NK-92 (cell line): ENCODE measurements around the gene C9orf40.
A peak's percentile ranks its signal among the peaks of the same experiment; 100 is the strongest.

ENCODE experiments used
- DNase-seq: peaks from one replicate; lab custom pipeline; 2025; ENCODE audit not compliant: unreplicated experiment; lab: John Stamatoyannopoulos, UW

Gene C9orf40

GRCh38 chr9:74952201-74953151 is at the start of gene C9orf40:
Gene C9orf40, minus strand, starts transcription at chr9:74952912. Its CDS starts 301 bp downstream, at chr9:74952611.
- DNase-seq = peak; percentile 32

- no peak for DNase-seq
These were observed 49.2 kb upstream of the C9orf40 start for GRCh38 chr9:75001719-75002421.

- no peak for DNase-seq
These were observed 48.1 kb upstream of the C9orf40 start for GRCh38 chr9:75000835-75001234.

GRCh38 chr9:74985041-74985440 is 32.3 kb upstream of the C9orf40 start:
- DNase-seq = no peak

- DNase-seq = no peak
These were observed 31.0 kb upstream of the C9orf40 start for GRCh38 chr9:74983709-74984108.

GRCh38 chr9:74979844-74980243 is 27.1 kb upstream of the C9orf40 start:
- no peak for DNase-seq

GRCh38 chr9:74977287-74977686 is 24.6 kb upstream of the C9orf40 start:
- DNase-seq = no peak

GRCh38 chr9:74975538-74975937 is 22.8 kb upstream of the C9orf40 start:
- no peak for DNase-seq

GRCh38 chr9:74974558-74974957 is 21.8 kb upstream of the C9orf40 start:
- DNase-seq = no peak

GRCh38 chr9:74973714-74974113 is 21.0 kb upstream of the C9orf40 start:
- DNase-seq = no peak

- no peak for DNase-seq
These were observed 10.3 kb upstream of the C9orf40 start for GRCh38 chr9:74963056-74963455.

GRCh38 chr9:74961496-74961895 is 8.8 kb upstream of the C9orf40 start:
- DNase-seq = no peak

- DNase-seq = no peak
These were observed 7.8 kb upstream of the C9orf40 start for GRCh38 chr9:74960561-74960960.

GRCh38 chr9:74958587-74958986 is 5.9 kb upstream of the C9orf40 start:
- no peak for DNase-seq

GRCh38 chr9:74953235-74953751 is 581 bp upstream of the C9orf40 start:
- no peak for DNase-seq

- no peak for DNase-seq
These were observed 974 bp downstream of the C9orf40 start for GRCh38 chr9:74951725-74952151.

GRCh38 chr9:74951107-74951720 is 1.5 kb downstream of the C9orf40 start:
- DNase-seq = no peak

- DNase-seq = no peak
These were observed 2.6 kb downstream of the C9orf40 start for GRCh38 chr9:74949859-74950855.

- DNase-seq = no peak
These were observed 3.8 kb downstream of the C9orf40 start for GRCh38 chr9:74948937-74949336.

- no peak for DNase-seq
These were observed 6.0 kb downstream of the C9orf40 start for GRCh38 chr9:74946686-74947085.
